Testis (tissue), 3 donors: ENCODE data around the gene EPGN. TPM values are rescaled to one million over a fixed set of nuclear protein-coding genes. Genes with fewer than 3 reads are reported as not detected.

ENCODE experiments used
- DNase-seq: peaks from one replicate; pipeline ENCODE4 v3.0.0-alpha.2; 2019
- H3K27ac ChIP-seq, 2 donors: fragments of 200-600 bp; sonication (generic); one replicate each; pipeline ENCODE4 v1.5.1; 2019
- H3K27me3 ChIP-seq: fragments of 200-600 bp; sonication (generic); one replicate; pipeline ENCODE4 v1.5.1; 2019
- H3K36me3 ChIP-seq: fragments of 200-600 bp; sonication (generic); one replicate; pipeline ENCODE4 v1.5.1; 2017; ENCODE audit warnings: low read depth; ENCODE audit errors: missing control alignments
- H3K4me1 ChIP-seq: fragments of 200-600 bp; sonication (generic); one replicate; pipeline ENCODE4 v1.5.1; 2019
- H3K4me3 ChIP-seq, 2 donors: fragments of 200-600 bp; sonication (generic); one replicate each; pipeline ENCODE4 v1.5.1; 2017 to 2019
- H3K9me3 ChIP-seq: fragments of 200-600 bp; sonication (generic); one replicate; pipeline ENCODE4 v1.5.1; 2017
- POLR2A ChIP-seq: fragments of 450-650 bp; IDR thresholded peaks from one replicate; pipeline ENCODE4 v1.6.1; 2017; ENCODE audit warnings: antibody characterized with exemption, mild to moderate bottlenecking, moderate library complexity
- WGBS, 2 donors: methylation state at CpG; one replicate each; pipeline ENCODE4 v1.1.5; 2018; 5-methylcytosine and 5-hydroxymethylcytosine counted together
- intact Hi-C: fragments of 100-400 bp; cut with DNase I; formaldehyde crosslinking; loops from one replicate; pipeline ENCODE4 v1.15.1; 2023; ENCODE audit warnings: low total_unique reads
- polyA plus RNA-seq: library from polyadenylated mRNA; stranded (reverse); fragments of 350-450 nt; fragmentation: Illumina TruSeq; extraction: RNeasy Lipid Tissue Mini Kit (QIAGEN cat#74804); gene quantifications from one replicate; pipeline ENCODE4 v1.2.3, GENCODE V29; 2014; ENCODE audit warnings: low read depth, low replicate concordance; ENCODE audit not compliant: insufficient read depth
- total RNA-seq, 2 donors: library from RNA; depleted of rRNA; stranded (reverse); fragments of >200 nt; gene quantifications; one replicate each; pipeline ENCODE4 v1.2.3, GENCODE V29; 2016
- TF ChIP-seq, protein P1 (sequence below), 3 experiments: fragments of 450-650 bp in 2 of 3; fragments of 200-600 bp in 1 of 3; sonication (generic) in 1 of 3; IDR thresholded peaks; one replicate each; pipeline ENCODE4 v1.5.1; 2016 to 2019; ENCODE audit warnings: antibody characterized with exemption in 3 of 3, mild to moderate bottlenecking in 2 of 3, moderate library complexity in 1 of 3

EPGN gene
- total and polyA plus RNA-seq, 3 donors from 2014 or later, result 0.25 to 1.7 TPM; not detected in 1

- Histone ChIP-seq H3K9me3 (no peaks in the 10 kb centered on the region), H3K36me3 (no peaks in the 10 kb centered on the region), H3K4me1 (no peaks in the 10 kb centered on the region), H3K4me3 (no peak overlapping the region), H3K27me3 (no peaks in the 10 kb centered on the region), H3K27ac (no peak overlapping the region)
- no peak for DNase-seq
- TF ChIP-seq POLR2A, result no peak
- TF ChIP-seq, protein P1, sequence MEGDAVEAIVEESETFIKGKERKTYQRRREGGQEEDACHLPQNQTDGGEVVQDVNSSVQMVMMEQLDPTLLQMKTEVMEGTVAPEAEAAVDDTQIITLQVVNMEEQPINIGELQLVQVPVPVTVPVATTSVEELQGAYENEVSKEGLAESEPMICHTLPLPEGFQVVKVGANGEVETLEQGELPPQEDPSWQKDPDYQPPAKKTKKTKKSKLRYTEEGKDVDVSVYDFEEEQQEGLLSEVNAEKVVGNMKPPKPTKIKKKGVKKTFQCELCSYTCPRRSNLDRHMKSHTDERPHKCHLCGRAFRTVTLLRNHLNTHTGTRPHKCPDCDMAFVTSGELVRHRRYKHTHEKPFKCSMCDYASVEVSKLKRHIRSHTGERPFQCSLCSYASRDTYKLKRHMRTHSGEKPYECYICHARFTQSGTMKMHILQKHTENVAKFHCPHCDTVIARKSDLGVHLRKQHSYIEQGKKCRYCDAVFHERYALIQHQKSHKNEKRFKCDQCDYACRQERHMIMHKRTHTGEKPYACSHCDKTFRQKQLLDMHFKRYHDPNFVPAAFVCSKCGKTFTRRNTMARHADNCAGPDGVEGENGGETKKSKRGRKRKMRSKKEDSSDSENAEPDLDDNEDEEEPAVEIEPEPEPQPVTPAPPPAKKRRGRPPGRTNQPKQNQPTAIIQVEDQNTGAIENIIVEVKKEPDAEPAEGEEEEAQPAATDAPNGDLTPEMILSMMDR (IDR thresholded peaks at IDR 0.05), result no peak
- intact Hi-C loops, result no loop called here
These were observed 25.3 kb upstream of the EPGN start for GRCh38 chr4:74282926-74283325.

- no peaks in the 10 kb centered on the region for H3K4me1 ChIP-seq
- WGBS, 2 donors, result 92 to 97% methylated on average over 2 of the region's 2 CpGs
- H3K27me3 ChIP-seq, result no peaks in the 10 kb centered on the region
- no peak overlapping the region for H3K4me3 ChIP-seq
- H3K9me3 ChIP-seq, result no peaks in the 10 kb centered on the region
- no peaks in the 10 kb centered on the region for H3K36me3 ChIP-seq
- TF ChIP-seq, protein P1 (IDR thresholded peaks at IDR 0.05), result no peak
- no peak for TF ChIP-seq POLR2A
- no peak for DNase-seq
- intact Hi-C loops, result no loop called here
- H3K27ac ChIP-seq, result no peak overlapping the region
These were observed 24.7 kb upstream of the EPGN start for GRCh38 chr4:74283614-74284013.

- DNase-seq, result no peak
- TF ChIP-seq, protein P1 (IDR thresholded peaks at IDR 0.05), result no peak
- TF ChIP-seq POLR2A, result no peak
- Histone ChIP-seq H3K36me3 (no peaks in the 10 kb centered on the region), H3K9me3 (no peaks in the 10 kb centered on the region), H3K27me3 (no peaks in the 10 kb centered on the region), H3K27ac (no peak overlapping the region), H3K4me1 (no peaks in the 10 kb centered on the region), H3K4me3 (no peak overlapping the region)
- 71 to 74% methylated on average over 3 of the region's 3 CpGs for WGBS, 2 donors
- intact Hi-C loops, result no loop called here
These were observed 24.2 kb upstream of the EPGN start for GRCh38 chr4:74284053-74284452.

DNA sequence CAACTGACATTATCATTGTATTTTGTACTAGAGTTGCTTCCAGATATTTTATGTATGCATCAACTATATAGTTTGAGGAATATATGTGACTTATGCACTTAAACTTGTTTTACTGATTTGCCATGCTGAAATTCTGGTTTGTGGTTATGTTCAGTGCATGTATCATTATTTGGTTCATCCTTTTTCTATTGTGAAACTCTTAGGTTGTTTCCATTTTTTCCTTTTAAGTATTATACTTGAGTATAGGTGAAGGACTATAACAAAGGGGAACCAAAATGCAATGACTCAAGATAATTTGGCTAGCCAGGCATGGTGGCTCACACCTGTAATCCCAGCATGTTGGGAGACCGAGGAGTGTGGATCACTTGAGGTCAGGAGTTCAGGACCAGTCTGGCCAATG is 21.1 kb upstream of the EPGN start:
- Histone ChIP-seq H3K27me3 (no peaks in the 10 kb centered on the region), H3K27ac (no peak overlapping the region), H3K36me3 (no peaks in the 10 kb centered on the region), H3K4me1 (no peaks in the 10 kb centered on the region), H3K9me3 (no peaks in the 10 kb centered on the region), H3K4me3 (no peak overlapping the region)
- intact Hi-C loops, result no loop called here
- DNase-seq, result no peak
- TF ChIP-seq POLR2A, result no peak
- TF ChIP-seq, protein P1 (IDR thresholded peaks at IDR 0.05), result no peak
- 91 to 100% methylated on average over 1 of the region's 1 CpG for WGBS, 2 donors

DNA sequence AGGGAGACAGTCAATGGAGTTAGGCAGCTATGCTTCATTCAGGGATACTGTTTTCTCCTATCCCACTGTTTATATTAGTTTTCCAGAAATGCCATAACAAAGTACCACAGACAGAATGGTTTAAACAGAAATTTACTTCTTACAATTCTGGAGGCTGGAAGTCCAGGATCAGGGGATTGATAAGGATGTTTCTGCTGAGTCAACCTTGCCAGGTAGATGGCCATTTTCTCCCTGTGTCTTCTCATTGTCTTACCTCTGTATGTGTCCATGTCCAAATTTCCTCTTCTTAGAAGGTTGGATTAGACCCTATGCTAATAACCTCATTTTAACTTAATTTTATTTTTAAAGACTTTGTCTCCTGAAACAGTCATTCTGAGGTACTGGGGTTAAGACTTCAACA is 20.5 kb upstream of the EPGN start:
- H3K36me3 ChIP-seq, result no peaks in the 10 kb centered on the region
- H3K27ac ChIP-seq, result no peak overlapping the region
- no peak for TF ChIP-seq POLR2A
- TF ChIP-seq, protein P1 (IDR thresholded peaks at IDR 0.05), result no peak
- H3K27me3 ChIP-seq, result no peaks in the 10 kb centered on the region
- H3K4me1 ChIP-seq, result no peaks in the 10 kb centered on the region
- DNase-seq, result no peak
- no peak overlapping the region for H3K4me3 ChIP-seq
- intact Hi-C loops, result no loop called here
- H3K9me3 ChIP-seq, result no peaks in the 10 kb centered on the region
